GM10266 (cell line): ENCODE results near the gene KLHL28.
A peak's percentile ranks its signal among the peaks of the same experiment; 100 is the strongest.
"Not testable (repeated sequence)": the region's sequence is repeated elsewhere in the genome, so short reads cannot be mapped to it uniquely, and the experiment has no call there.

Experiments used
- DNase-seq: peaks from one replicate; pipeline ENCODE4 v3.0.0; 2012; ENCODE audit errors: extremely low spot score
- TF ChIP-seq, protein P1 (sequence below): IDR thresholded peaks from 2 replicates; pipeline ENCODE4 v1.5.1; 2012; ENCODE audit warnings: mild to moderate bottlenecking, low read depth; ENCODE audit not compliant: control insufficient read depth, insufficient read depth; ENCODE audit errors: missing control alignments

The KLHL28 gene

DNA sequence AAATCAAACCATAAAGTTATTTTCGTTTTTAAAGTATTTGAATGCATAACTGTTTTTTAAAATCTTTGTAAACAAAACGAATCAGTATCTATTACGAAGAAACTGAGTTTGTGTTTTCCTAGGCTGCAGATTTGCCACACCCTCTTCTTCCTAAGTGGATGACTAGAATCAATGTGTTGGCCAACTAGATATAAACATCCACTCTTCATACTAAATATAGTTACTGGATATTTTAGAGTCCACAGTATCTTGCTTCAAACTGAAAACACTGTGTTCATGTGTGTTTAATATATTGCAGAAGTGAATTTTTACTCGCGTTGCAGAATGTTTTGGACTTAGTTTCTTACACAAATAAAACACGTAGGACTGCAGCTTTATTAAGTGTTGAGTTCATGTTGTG, 63.2 kb downstream of the KLHL28 start:
- TF ChIP-seq, protein P1, sequence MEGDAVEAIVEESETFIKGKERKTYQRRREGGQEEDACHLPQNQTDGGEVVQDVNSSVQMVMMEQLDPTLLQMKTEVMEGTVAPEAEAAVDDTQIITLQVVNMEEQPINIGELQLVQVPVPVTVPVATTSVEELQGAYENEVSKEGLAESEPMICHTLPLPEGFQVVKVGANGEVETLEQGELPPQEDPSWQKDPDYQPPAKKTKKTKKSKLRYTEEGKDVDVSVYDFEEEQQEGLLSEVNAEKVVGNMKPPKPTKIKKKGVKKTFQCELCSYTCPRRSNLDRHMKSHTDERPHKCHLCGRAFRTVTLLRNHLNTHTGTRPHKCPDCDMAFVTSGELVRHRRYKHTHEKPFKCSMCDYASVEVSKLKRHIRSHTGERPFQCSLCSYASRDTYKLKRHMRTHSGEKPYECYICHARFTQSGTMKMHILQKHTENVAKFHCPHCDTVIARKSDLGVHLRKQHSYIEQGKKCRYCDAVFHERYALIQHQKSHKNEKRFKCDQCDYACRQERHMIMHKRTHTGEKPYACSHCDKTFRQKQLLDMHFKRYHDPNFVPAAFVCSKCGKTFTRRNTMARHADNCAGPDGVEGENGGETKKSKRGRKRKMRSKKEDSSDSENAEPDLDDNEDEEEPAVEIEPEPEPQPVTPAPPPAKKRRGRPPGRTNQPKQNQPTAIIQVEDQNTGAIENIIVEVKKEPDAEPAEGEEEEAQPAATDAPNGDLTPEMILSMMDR = no peak
- no peak for DNase-seq

DNA sequence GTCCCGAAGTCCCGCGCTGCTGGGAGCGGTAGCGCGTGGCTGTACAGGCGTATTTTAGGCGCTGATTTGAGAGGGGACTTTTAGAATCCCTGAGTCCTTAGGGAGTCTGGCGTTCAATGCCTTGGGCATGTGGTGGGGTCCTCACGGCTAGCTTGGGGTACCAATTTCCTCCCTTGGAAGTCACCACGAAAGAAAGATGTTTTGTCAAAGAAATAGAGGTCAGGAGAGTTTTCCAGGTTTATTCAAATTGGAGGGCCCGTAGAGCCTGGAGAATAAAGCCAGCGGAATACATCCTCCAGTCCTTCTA, 63.9 kb downstream of the KLHL28 start:
- DNase-seq = no peak
- TF ChIP-seq, protein P1 = no peak

DNA sequence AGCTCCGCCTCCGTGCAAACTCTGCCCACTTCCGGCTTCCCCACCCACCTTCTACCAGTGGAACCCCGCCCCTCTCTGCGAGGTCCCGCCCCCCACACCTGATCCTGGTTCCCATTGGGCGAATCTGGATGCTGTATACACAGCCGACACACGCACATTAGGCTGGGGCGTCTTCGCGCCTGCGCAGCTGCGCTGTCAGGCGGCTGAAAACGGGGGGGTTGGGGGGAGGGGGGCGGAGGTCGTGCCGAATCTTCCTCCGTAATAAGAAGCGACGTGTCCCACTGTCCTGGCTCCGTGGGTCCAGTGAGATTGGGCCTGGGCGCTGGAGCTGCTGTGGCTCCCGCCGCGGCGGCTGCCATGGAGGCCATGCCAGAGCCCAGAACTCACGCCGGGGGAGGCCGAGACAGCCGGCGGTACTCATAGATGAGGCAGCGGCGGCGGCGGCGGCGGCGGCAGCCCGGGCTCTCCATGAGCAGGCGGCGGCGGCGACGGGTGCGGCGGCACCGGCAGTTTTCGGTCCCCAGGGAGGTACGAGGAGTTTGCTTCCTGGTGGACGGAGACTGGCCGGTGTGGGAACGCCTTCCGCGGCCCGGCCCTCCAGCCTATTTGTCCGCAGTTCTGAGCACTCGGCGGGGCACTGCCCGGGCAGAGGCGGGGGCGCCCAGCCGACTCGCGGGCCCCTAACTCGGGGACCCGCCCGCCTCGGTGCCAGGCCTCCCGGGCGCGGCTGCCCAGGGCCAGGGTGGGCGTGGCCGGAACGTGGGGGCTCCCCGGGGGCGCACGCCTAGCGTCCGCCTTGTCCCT, 64.5 kb downstream of the KLHL28 start:
- TF ChIP-seq, protein P1 = no peak
- DNase-seq = peak; percentile 97

DNA sequence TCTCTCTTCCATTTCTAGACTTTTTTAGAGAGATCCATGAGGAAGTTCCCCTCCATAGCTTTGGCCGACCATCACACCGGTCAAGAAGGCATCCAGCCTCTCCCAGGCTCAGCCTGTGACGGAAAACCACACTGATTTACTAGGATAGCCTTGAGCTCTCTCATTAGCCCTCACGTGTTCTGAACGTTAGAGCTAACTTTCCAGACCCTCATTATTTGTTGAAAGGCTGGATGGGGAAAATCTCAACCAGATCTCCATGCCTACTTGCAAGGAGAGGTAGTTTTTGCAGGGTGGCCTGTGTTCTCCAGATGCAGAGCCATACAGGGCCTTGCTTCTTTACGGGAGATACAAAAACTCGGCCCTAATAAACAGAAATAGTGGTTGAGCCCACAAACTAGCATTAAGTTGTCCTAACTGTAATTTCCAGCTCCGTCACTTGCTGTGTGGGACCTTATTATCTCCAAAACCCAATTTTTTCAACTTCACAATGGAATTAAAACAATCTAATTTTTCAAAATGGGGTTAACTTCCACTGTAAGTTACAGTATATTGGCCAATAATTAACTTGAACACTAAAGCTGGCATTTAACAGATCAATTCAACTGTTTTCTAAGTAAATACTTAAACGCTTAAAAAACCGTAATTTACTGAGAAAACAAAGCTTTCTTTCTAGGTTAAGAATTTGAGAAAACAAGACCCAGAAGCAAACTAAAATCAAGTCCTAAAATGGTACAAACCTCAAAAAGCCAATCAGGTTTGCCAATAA, 65.3 kb downstream of the KLHL28 start:
- DNase-seq = no peak

DNA sequence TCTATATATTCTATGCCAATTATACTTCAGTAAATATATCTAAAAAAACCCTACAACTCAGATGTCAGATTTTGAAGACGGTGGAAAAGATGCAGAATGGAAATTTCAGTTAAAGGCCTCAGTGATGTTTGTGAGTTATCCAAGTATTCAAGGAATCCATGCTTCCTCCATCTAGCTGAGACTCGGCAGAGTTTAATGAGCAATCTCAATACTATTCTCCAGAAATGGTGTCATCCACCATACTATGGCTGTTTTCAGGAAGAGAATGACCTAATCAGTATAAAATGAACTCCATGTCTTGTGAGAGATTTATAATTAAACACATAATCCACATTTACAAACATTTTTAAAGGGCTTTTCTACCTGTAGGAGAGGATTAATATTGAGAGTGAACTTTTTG, 66.0 kb downstream of the KLHL28 start:
- no peak for DNase-seq
- TF ChIP-seq, protein P1 = no peak

More for the DNA sequence above, 65.3 kb downstream of the KLHL28 start:
- TF ChIP-seq, protein P1 = no peak

DNA sequence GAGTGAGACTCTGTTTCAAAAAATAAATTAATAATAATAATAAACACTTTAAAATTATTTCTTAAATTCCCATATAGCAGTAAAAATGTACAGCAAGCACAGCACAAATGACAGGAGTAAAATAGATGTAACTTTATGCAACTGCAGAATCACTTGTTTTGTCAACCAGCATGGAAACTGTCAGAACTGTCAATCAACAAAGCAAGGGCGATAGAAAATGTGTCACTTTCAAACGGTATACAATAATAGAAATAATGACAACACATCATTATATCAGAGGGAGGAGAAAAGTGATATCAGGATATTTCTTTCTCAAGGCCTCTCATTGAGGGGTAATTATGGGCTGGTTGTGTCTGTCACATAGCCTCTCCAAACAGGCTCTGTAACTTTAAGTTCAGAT, 68.2 kb downstream of the KLHL28 start:
- TF ChIP-seq, protein P1 = no peak
- DNase-seq = no peak

DNA sequence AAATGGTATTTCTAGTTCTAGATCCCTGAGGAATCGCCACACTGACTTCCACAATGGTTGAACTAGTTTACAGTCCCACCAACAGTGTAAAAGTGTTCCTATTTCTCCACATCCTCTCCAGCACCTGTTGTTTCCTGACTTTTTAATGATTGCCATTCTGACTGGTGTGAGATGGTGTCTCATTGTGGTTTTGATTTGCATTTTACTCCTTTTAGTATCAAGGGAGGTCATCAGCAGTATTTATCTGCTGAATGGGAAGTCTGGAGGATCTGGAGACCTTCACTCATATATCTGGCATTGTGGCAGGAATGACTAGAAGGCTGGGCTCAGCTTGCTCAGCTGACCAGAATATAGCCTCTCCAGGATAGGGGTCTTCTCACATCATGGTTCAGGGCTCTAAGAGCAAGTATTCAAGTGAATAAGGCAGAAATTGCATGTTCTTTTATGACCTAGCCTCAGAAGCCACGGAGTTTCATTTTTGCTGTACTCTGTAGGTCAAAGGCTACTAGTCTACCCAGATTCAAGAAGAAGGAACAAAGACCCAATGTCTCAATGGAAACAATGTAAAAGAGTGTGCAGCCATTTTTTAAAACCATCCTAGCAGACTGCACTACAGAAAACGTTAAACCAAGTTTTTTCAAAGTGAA, 69.9 kb downstream of the KLHL28 start:
- DNase-seq = not testable (repeated sequence)
